IPS-18a (cell line): ENCODE data around the gene HHIPL1.

ENCODE experiments used
- H3K27ac ChIP-seq: one replicate; pipeline ENCODE4 v1.5.1; 2013; ENCODE audit warnings: low read length
- H3K27me3 ChIP-seq: one replicate; pipeline ENCODE4 v1.6.1; 2013; ENCODE audit warnings: mild to moderate bottlenecking, low read length; ENCODE audit not compliant: control insufficient read depth, insufficient read depth
- H3K36me3 ChIP-seq: one replicate; pipeline ENCODE4 v1.6.1; 2013; ENCODE audit warnings: low read depth, low read length; ENCODE audit not compliant: control insufficient read depth
- H3K4me1 ChIP-seq: one replicate; pipeline ENCODE4 v1.6.1; 2013; ENCODE audit warnings: low read depth, low read length; ENCODE audit not compliant: control insufficient read depth
- H3K4me3 ChIP-seq: one replicate; pipeline ENCODE4 v1.5.1; 2013; ENCODE audit warnings: low read length
- H3K9ac ChIP-seq: one replicate; pipeline ENCODE4 v1.6.1; 2013; ENCODE audit warnings: mild to moderate bottlenecking, low read length, moderate library complexity
- H3K9me3 ChIP-seq: one replicate; pipeline ENCODE4 v1.6.1; 2013; ENCODE audit warnings: low read depth, low read length; ENCODE audit not compliant: control insufficient read depth

HHIPL1 gene

GRCh38 chr14:99702115-99702514 is 57.2 kb downstream of the HHIPL1 start:
- Histone ChIP-seq H3K36me3 (no peaks in the 10 kb centered on the region), H3K9me3 (peaks cover 10% of the 10 kb centered on the region), H3K27me3 (no peaks in the 10 kb centered on the region), H3K4me3 (no peak overlapping the region), H3K27ac (no peak overlapping the region), H3K9ac (no peak overlapping the region), H3K4me1 (no peaks in the 10 kb centered on the region)

GRCh38 chr14:99703381-99703780 is 58.5 kb downstream of the HHIPL1 start:
- Histone ChIP-seq H3K9ac (no peak overlapping the region), H3K27ac (no peak overlapping the region), H3K4me1 (no peaks in the 10 kb centered on the region), H3K36me3 (no peaks in the 10 kb centered on the region), H3K4me3 (no peak overlapping the region), H3K27me3 (no peaks in the 10 kb centered on the region), H3K9me3 (peaks cover 10% of the 10 kb centered on the region)

- no peak overlapping the region for H3K27ac ChIP-seq
- peaks cover 10% of the 10 kb centered on the region for H3K9me3 ChIP-seq
- no peaks in the 10 kb centered on the region for H3K36me3 ChIP-seq
- H3K4me3 ChIP-seq: no peak overlapping the region
- no peaks in the 10 kb centered on the region for H3K27me3 ChIP-seq
- H3K9ac ChIP-seq: no peak overlapping the region
- no peaks in the 10 kb centered on the region for H3K4me1 ChIP-seq
Measured at GRCh38 chr14:99704037-99704436, 59.1 kb downstream of the HHIPL1 start.

GRCh38 chr14:99706107-99706900 is 61.4 kb downstream of the HHIPL1 start:
- Histone ChIP-seq H3K4me1 (no peaks in the 10 kb centered on the region), H3K27me3 (no peaks in the 10 kb centered on the region), H3K36me3 (no peaks in the 10 kb centered on the region), H3K27ac (no peak overlapping the region), H3K9ac (no peak overlapping the region), H3K9me3 (peaks cover 10% of the 10 kb centered on the region), H3K4me3 (no peak overlapping the region)

GRCh38 chr14:99707420-99707819 is 62.5 kb downstream of the HHIPL1 start:
- Histone ChIP-seq H3K4me1 (no peaks in the 10 kb centered on the region), H3K9ac (no peak overlapping the region), H3K27ac (no peak overlapping the region), H3K27me3 (no peaks in the 10 kb centered on the region), H3K4me3 (no peak overlapping the region), H3K36me3 (no peaks in the 10 kb centered on the region), H3K9me3 (peaks cover 10% of the 10 kb centered on the region)

- Histone ChIP-seq H3K9me3 (peaks cover 9% of the 10 kb centered on the region), H3K27ac (no peak overlapping the region), H3K9ac (no peak overlapping the region), H3K4me1 (no peaks in the 10 kb centered on the region), H3K36me3 (no peaks in the 10 kb centered on the region), H3K27me3 (no peaks in the 10 kb centered on the region), H3K4me3 (no peak overlapping the region)
Measured at GRCh38 chr14:99707921-99708320, 63.0 kb downstream of the HHIPL1 start.

- H3K9ac ChIP-seq: no peak overlapping the region
- peaks cover 4% of the 10 kb centered on the region for H3K9me3 ChIP-seq
- no peak overlapping the region for H3K4me3 ChIP-seq
- H3K27me3 ChIP-seq: no peaks in the 10 kb centered on the region
- H3K4me1 ChIP-seq: no peaks in the 10 kb centered on the region
- H3K27ac ChIP-seq: no peak overlapping the region
- no peaks in the 10 kb centered on the region for H3K36me3 ChIP-seq
Measured at GRCh38 chr14:99708449-99708848, 63.5 kb downstream of the HHIPL1 start.

GRCh38 chr14:99713972-99714371 is 69.0 kb downstream of the HHIPL1 start:
- Histone ChIP-seq H3K36me3 (no peaks in the 10 kb centered on the region), H3K4me3 (no peak overlapping the region), H3K4me1 (no peaks in the 10 kb centered on the region), H3K27me3 (no peaks in the 10 kb centered on the region), H3K9me3 (no peaks in the 10 kb centered on the region), H3K27ac (no peak overlapping the region), H3K9ac (no peak overlapping the region)

GRCh38 chr14:99715266-99716000 is 70.5 kb downstream of the HHIPL1 start:
- Histone ChIP-seq H3K27ac (no peak overlapping the region), H3K9ac (no peak overlapping the region), H3K4me1 (no peaks in the 10 kb centered on the region), H3K27me3 (no peaks in the 10 kb centered on the region), H3K4me3 (no peak overlapping the region), H3K9me3 (no peaks in the 10 kb centered on the region), H3K36me3 (no peaks in the 10 kb centered on the region)

- no peak overlapping the region for H3K4me3 ChIP-seq
- no peaks in the 10 kb centered on the region for H3K4me1 ChIP-seq
- no peak overlapping the region for H3K27ac ChIP-seq
Measured at GRCh38 chr14:99716091-99716849, 71.3 kb downstream of the HHIPL1 start.

GRCh38 chr14:99716850-99717681 is 72.1 kb downstream of the HHIPL1 start:
- H3K9ac ChIP-seq: no peak overlapping the region
- no peak overlapping the region for H3K4me3 ChIP-seq
- no peaks in the 10 kb centered on the region for H3K36me3 ChIP-seq
- no peak overlapping the region for H3K27ac ChIP-seq
- no peaks in the 10 kb centered on the region for H3K9me3 ChIP-seq
- H3K27me3 ChIP-seq: no peaks in the 10 kb centered on the region
- H3K4me1 ChIP-seq: no peaks in the 10 kb centered on the region

More at GRCh38 chr14:99716091-99716849, 71.3 kb downstream of the HHIPL1 start:
- Histone ChIP-seq H3K9ac (no peak overlapping the region), H3K9me3 (no peaks in the 10 kb centered on the region), H3K27me3 (no peaks in the 10 kb centered on the region), H3K36me3 (no peaks in the 10 kb centered on the region)
